Natural killer cell (primary cell): ENCODE measurements around the gene FNDC3B. TPM values are rescaled to one million over a fixed set of nuclear protein-coding genes. Genes with fewer than 3 reads are reported as not detected.
A peak's percentile ranks its signal among the peaks of the same experiment; 100 is the strongest.

ENCODE experiments used
- ATAC-seq, 3 donors: fragments of 150-1000 bp in 2 of 3; fragments of 200-7000 bp in 1 of 3; cut with Tn5 transposase; 1 replicate in 1 of 3; 2 replicates in 2 of 3; pipeline ENCODE4 v1.10.0; 2021; ENCODE audit warnings: mild to moderate bottlenecking in 2 of 3, moderate library complexity in 2 of 3
- DNase-seq, 2 donors: peaks; one replicate each; pipeline versions ENCODE4 v3.0.0 to v3.0.0-alpha.2; 2013 to 2021; ENCODE audit warnings: mixed read lengths in 1 of 2
- H3K27ac ChIP-seq: one replicate; pipeline ENCODE4 v1.5.1; 2013; ENCODE audit warnings: mild to moderate bottlenecking, low read length
- H3K27me3 ChIP-seq: one replicate; pipeline ENCODE4 v1.6.1; 2013; ENCODE audit warnings: low read length; ENCODE audit not compliant: control insufficient read depth, insufficient read depth
- H3K36me3 ChIP-seq: one replicate; pipeline ENCODE4 v1.6.1; 2013; ENCODE audit warnings: low read length; ENCODE audit not compliant: control insufficient read depth, insufficient read depth
- H3K4me1 ChIP-seq: one replicate; pipeline ENCODE4 v1.6.1; 2013; ENCODE audit warnings: low read length; ENCODE audit not compliant: control insufficient read depth, insufficient read depth
- H3K4me3 ChIP-seq: one replicate; pipeline ENCODE4 v1.5.1; 2013; ENCODE audit warnings: low read length
- H3K9me3 ChIP-seq: one replicate; pipeline ENCODE4 v1.6.1; 2013; ENCODE audit warnings: low read length; ENCODE audit not compliant: control insufficient read depth, insufficient read depth
- H3K27ac Mint-ChIP-seq, 2 donors: one replicate each; pipeline ENCODE4 v1.8.0; 2022; ENCODE audit warnings: mild to moderate bottlenecking in 2 of 2, mixed read lengths in 2 of 2, moderate library complexity in 1 of 2
- H3K27me3 Mint-ChIP-seq, 2 donors: one replicate each; pipeline ENCODE4 v1.8.0; 2022; ENCODE audit warnings: low read depth in 2 of 2, mixed read lengths in 2 of 2
- H3K36me3 Mint-ChIP-seq: one replicate; pipeline ENCODE4 v1.8.0; 2022; ENCODE audit warnings: mixed read lengths
- H3K4me1 Mint-ChIP-seq, 2 donors: one replicate each; pipeline ENCODE4 v1.8.0; 2022; ENCODE audit warnings: mixed read lengths in 2 of 2
- H3K4me3 Mint-ChIP-seq: one replicate; pipeline ENCODE4 v1.8.0; 2022; ENCODE audit warnings: mild to moderate bottlenecking, moderate library complexity, mixed read lengths
- H3K9me3 Mint-ChIP-seq, 2 donors: one replicate each; pipeline ENCODE4 v1.8.0; 2022; ENCODE audit warnings: mixed read lengths in 2 of 2
- CTCF ChIP-seq: fragments of 200-600 bp; IDR thresholded peaks from one replicate; pipeline ENCODE4 v1.8.0; 2022; ENCODE audit warnings: antibody characterized with exemption
- WGBS: methylation state at CpG from one replicate; pipeline ENCODE4 v1.1.7; 2013; ENCODE audit warnings: missing lambda C conversion rate; ENCODE audit not compliant: insufficient coverage; 5-methylcytosine and 5-hydroxymethylcytosine counted together
- intact Hi-C: fragments of 100-400 bp; cut with micrococcal nuclease; formaldehyde crosslinking; loops from one replicate; pipeline ENCODE4 v1.14.2; 2022
- total RNA-seq, 4 donors: library from RNA; stranded (reverse); fragments of 120-200 nt in 1 of 4; gene quantifications; one replicate each; pipeline versions ENCODE4 v1.2.3 to v1.2.4, GENCODE V29; 2013 to 2022

FNDC3B gene
- total RNA-seq, 3 donors from 2014 or later (not counting 1 experiment from before 2014, with no cell fraction given), result 154 to 214 (median 206) TPM

DNA sequence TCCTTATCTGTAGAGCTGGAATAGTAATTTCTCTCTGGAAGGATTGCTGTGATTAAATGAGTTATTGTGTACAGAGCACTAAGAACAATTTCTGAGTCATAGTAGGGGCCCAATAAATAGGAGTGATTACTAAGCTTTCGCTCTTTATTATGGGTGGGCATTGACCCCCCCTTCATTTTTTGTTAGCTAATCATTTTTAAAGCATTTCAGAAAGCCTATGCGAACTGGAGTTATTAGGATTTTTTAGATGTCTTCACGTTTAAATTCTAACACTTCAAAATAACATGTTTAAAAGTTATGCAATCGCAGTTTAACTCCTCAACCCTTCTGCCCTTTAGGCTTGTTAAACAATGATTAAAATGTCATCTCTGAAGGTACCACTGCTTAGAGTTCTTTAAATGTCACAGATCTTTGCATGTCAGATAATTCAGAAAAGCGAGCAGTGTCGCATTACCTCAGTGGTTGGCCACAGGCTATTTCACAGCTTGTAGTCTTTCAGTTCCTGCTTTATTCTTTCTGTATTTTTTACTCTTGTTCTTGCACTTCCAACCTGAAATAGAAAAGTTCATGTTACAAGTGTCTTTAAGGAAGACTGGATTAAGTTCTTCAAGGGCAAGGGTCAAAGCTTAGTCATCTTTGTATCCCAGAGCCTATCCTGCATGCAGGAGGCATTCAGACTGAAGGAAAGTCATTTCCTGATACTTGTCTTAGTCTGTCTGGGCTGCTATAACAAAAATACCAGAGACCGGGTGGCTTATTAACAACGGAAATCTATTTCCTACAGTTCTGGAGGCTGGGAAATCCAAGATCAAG is 102.9 kb downstream of the FNDC3B start:
- Mint-ChIP-seq H3K4me1 (peaks cover 87 to 88% of the 10 kb centered on the region in 2 donors), H3K36me3 (no peaks in the 10 kb centered on the region), H3K9me3 (no peaks in the 10 kb centered on the region), H3K27ac (peak overlapping the region; percentile 82 to 88), H3K4me3 (peak overlapping the region; percentile 78), H3K27me3 (no peaks in the 10 kb centered on the region)
- no peaks in the 10 kb centered on the region for H3K36me3 ChIP-seq
- peak overlapping the region; percentile 72 for H3K27ac ChIP-seq
- H3K4me3 ChIP-seq, result no peak overlapping the region
- intact Hi-C loops, result loop anchor here (2.0 kb wide), 1 partner anchor 33 kb away; no protein-coding TSS in a partner anchor
- H3K9me3 ChIP-seq, result no peaks in the 10 kb centered on the region
- ATAC-seq (peak; percentile 22 to 47 (median 43)), DNase-seq (no peak)
- H3K4me1 ChIP-seq, result peaks cover 51% of the 10 kb centered on the region
- WGBS, result 40% methylated on average over 6 of the region's 8 CpGs
- no peak for TF ChIP-seq CTCF
- H3K27me3 ChIP-seq, result no peaks in the 10 kb centered on the region

DNA sequence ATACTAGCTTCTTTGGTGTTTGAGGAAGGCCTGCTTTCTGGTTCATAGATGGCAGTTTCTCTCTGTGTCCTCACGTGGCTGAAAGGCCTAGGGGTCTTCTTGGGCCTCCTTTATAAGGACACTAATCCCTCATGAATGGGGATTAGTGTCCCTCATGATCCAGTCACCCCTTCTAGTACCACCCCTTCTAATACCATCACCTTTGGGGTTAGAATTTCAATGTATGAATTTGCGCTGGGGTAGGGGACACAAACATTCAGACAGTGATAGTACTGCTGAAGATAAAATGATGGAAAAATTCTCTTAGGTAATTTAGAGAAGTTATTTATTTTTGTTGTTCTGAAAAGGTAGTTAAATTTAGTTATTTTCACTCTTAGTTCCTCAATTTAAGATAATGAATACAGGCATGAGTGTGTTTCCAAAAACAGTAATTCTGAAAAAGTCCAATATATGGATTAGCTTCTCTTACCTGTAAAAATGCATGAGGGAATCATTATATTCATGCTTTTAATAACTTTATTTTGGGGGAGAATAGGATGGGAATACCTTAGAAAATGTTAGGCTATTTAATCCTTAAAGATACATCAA is 103.6 kb downstream of the FNDC3B start:
- no peaks in the 10 kb centered on the region for H3K9me3 ChIP-seq
- peak overlapping the region; percentile 72 for H3K27ac ChIP-seq
- no peaks in the 10 kb centered on the region for H3K27me3 ChIP-seq
- H3K4me1 Mint-ChIP-seq, result peaks cover 84 to 85% of the 10 kb centered on the region in 2 donors
- no peak for TF ChIP-seq CTCF
- peak overlapping the region; percentile 78 for H3K4me3 Mint-ChIP-seq
- DNase-seq (no peak), ATAC-seq (no peak)
- H3K27ac Mint-ChIP-seq, result peak overlapping the region; percentile 82 to 88
- H3K4me3 ChIP-seq, result no peak overlapping the region
- H3K36me3 Mint-ChIP-seq, result no peaks in the 10 kb centered on the region
- WGBS, result 83% methylated on average over 2 of the region's 2 CpGs
- H3K4me1 ChIP-seq, result peaks cover 50% of the 10 kb centered on the region
- H3K36me3 ChIP-seq, result no peaks in the 10 kb centered on the region
- no peaks in the 10 kb centered on the region for H3K27me3 Mint-ChIP-seq
- no peaks in the 10 kb centered on the region for H3K9me3 Mint-ChIP-seq
- intact Hi-C loops, result loop anchor here (2.0 kb wide), 1 partner anchor 32 kb away; no protein-coding TSS in a partner anchor

DNA sequence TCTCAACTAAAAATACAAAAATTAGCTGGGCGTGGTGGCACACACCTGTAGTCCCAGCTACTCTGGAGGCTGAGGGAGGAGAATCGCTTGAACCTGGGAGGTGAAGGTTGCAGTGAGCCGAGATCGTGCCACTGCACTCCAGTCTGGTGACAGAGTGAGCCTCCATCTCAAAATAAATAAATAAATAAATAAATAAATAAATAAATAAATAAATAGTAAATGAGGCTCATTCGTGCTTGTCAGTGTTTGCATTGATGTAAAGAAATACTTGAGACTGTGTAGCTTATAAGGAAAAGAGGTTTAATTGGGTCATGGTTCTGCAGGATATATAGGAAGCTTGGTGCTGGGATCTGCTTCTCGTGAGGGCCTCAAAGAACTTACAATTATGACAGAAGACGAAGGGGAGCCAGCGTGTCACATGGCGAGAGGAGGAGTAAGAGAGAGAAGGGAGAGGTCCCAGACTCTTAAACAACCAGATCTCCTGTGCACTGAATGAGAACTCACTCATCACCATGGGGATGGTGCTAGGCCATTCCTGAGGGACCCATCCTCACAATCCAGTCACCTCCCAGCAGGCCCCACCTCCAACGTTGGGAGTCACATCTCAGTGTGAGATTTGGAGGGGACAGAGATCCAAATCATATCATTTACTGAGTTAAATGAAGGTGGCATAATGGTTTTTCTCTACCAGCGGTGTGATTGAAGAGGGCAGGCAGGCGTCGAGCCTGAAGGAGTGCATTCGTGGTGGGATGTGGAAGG is 104.5 kb downstream of the FNDC3B start:
- Histone ChIP-seq H3K27me3 (no peaks in the 10 kb centered on the region), H3K27ac (peak overlapping the region; percentile 81), H3K4me3 (no peak overlapping the region), H3K9me3 (no peaks in the 10 kb centered on the region), H3K4me1 (peaks cover 45% of the 10 kb centered on the region), H3K36me3 (no peaks in the 10 kb centered on the region)
- H3K4me1 Mint-ChIP-seq, result peaks cover 85 to 86% of the 10 kb centered on the region in 2 donors
- DNase-seq (no peak), ATAC-seq (no peak)
- 88% methylated on average over 9 of the region's 14 CpGs for WGBS
- no peaks in the 10 kb centered on the region for H3K9me3 Mint-ChIP-seq
- H3K27me3 Mint-ChIP-seq, result no peaks in the 10 kb centered on the region
- intact Hi-C loops, result loop anchor here (2.0 kb wide), 1 partner anchor 31 kb away; no protein-coding TSS in a partner anchor
- H3K36me3 Mint-ChIP-seq, result no peaks in the 10 kb centered on the region
- TF ChIP-seq CTCF, result no peak
- peak overlapping the region; percentile 88 to 95 for H3K27ac Mint-ChIP-seq
- peak overlapping the region; percentile 90 for H3K4me3 Mint-ChIP-seq
